Measurements from ENCODE around the gene SLC38A2. TPM values are rescaled to one million over a fixed set of nuclear protein-coding genes. Genes with fewer than 3 reads are reported as not detected.
A peak's percentile ranks its signal among the peaks of the same experiment; 100 is the strongest.

SLC38A2 gene
- total RNA-seq, 1 experiment from 2014 or later = 381 TPM

GRCh38 chr12:46320731-46321130, 51.8 kb downstream of the SLC38A2 start (continued):
- TF ChIP-seq AFF4 (CRISPR knock-in tag; IDR thresholded peaks at IDR 0.05; ENCODE audit: borderline replicate concordance) (no peak), USF1 (CRISPR knock-in tag; IDR thresholded peaks at IDR 0.05) (no peak), SMAD3 (CRISPR knock-in tag; IDR thresholded peaks at IDR 0.05; ENCODE audit: borderline replicate concordance) (no peak), HMGXB4 (CRISPR knock-in tag; IDR thresholded peaks at IDR 0.05) (no peak)

- ChIA-PET POLR2A (no interaction called here), CTCF (no interaction called here)
- Mint-ChIP-seq H3K4me1 (peaks cover 10% of the 10 kb centered on the region), H3K4me3 (no peak overlapping the region), H3K9me3 (peaks cover 28% of the 10 kb centered on the region), H3K27ac (peak overlapping the region; percentile 22), H3K36me3 (peaks cover 20% of the 10 kb centered on the region), H3K27me3 (ENCODE audit: low read depth) (no peaks in the 10 kb centered on the region)
- TF ChIP-seq CTCF (IDR thresholded peaks at IDR 0.05) (no peak), TP53 (CRISPR knock-in tag; IDR thresholded peaks at IDR 0.05) (no peak), ATF6 (CRISPR knock-in tag; IDR thresholded peaks at IDR 0.05) (no peak), ZSCAN18 (CRISPR knock-in tag; IDR thresholded peaks at IDR 0.05) (no peak), NR1H2 (CRISPR knock-in tag; IDR thresholded peaks at IDR 0.05) (no peak), ZNF281 (CRISPR knock-in tag; IDR thresholded peaks at IDR 0.05) (no peak), MXD4 (CRISPR knock-in tag; IDR thresholded peaks at IDR 0.05; ENCODE audit: borderline replicate concordance) (no peak), ZNF671 (CRISPR knock-in tag; IDR thresholded peaks at IDR 0.05) (no peak), RORB (CRISPR knock-in tag; IDR thresholded peaks at IDR 0.05) (no peak), TEAD1 (CRISPR knock-in tag; IDR thresholded peaks at IDR 0.05) (no peak), NR3C1 (CRISPR knock-in tag; conservative IDR thresholded peaks at IDR 0.05; ENCODE audit: low read depth) (no peak), FOXP1 (CRISPR knock-in tag; IDR thresholded peaks at IDR 0.05; ENCODE audit: borderline replicate concordance) (no peak), SMAD3 (CRISPR knock-in tag; IDR thresholded peaks at IDR 0.05; ENCODE audit: borderline replicate concordance) (no peak)
- DNase-seq (ENCODE audit: low spot score) (no peak), ATAC-seq (no peak)
Measured at GRCh38 chr12:46318037-46318436, 54.5 kb downstream of the SLC38A2 start.
